HG02610 (cell line): ENCODE measurements around the gene TMEM184A.

ENCODE experiments used
- ATAC-seq: cut with Tn5 transposase; IDR thresholded peaks from one replicate; pipeline ENCODE4 v1.9.1; 2021; ENCODE audit warnings: mild to moderate bottlenecking, moderate library complexity; ENCODE audit not compliant: unreplicated experiment

Gene TMEM184A

DNA sequence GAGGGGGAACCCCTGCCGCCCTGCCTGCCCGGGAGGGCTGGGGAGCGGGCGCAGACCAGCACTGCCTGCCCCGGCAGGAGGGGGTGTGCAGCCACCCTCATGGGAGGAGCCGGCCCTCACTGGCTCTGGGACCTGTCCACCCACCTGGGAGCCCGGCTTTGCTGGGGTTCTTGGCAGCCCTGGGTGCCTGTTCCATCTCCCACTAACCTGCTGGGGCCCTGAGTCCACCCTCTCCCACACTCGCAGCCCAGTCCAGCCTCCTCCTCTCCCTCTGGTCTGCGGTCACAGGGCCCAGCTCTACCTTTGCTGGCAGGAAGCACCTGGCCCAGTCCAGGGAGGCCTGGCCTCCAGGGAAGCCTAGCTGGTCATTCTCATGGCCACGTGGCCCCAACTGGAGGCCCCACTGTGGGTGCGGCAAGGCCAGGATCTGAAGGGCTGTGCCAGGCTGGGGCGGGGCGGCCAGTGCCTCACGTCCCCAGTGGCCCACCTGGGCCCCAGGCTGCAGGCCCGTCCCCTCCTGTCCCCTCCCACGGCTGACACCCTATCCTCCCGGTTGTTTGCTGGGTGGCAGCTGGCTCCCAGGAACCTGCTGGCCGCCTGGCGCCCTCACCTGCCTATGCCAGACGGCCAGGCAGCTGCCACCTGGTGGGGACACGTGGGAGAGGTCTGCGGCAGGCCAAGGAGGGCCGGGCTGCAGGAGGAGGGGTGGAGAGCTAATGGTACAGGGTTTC lies at the start of gene TMEM184A:
Gene TMEM184A, minus strand, starts transcription at position 393 of the 731 bp plus-strand sequence. CDS start 721 bp downstream, outside the sequence.
- ATAC-seq = no peak

GRCh38 chr7:1604383-1604782 lies 48.4 kb upstream of the TMEM184A start:
- ATAC-seq = no peak

- ATAC-seq = no peak
Measured at GRCh38 chr7:1603346-1604225, 47.6 kb upstream of the TMEM184A start.

DNA sequence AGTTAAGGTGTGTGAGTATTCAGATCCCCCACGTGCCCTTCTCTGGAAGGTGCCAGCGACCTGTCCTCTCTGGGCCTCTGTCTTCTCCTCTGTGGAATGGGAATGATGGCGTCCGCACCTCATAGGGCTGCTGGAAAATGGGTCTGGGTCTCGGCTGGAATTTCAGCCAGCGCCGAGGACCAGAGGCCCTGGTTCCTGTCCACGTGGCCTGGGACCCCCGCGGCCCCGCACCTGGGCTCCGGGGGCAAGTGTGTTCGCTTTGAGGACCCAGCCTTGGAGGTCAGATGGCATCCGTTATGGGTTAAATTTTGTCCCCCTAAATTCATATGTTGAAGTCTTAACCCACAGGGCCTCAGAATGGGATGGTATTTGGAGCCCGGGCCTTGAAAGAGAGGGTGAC lies 46.4 kb upstream of the TMEM184A start:
- ATAC-seq = no peak

DNA sequence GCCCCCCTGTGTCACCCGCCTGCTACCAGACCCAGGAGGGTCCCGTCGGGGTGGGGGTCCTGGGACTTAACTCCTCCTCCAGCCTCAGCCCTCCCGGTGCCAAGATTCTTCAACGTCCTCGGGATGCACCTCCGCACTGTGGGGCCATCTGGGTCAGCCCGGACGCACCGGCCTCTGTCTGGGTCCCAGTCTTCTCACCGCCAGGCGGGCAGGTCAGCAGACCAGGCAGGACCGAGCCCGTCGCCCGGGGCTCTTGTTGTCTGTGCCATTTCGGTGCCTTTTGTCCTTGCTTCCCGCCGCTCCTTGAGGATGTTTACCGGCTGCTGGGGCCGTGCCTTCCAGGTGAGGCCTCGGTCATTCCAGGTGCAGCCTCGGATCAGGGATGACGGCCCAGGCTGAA lies 46.0 kb upstream of the TMEM184A start:
- ATAC-seq = no peak

DNA sequence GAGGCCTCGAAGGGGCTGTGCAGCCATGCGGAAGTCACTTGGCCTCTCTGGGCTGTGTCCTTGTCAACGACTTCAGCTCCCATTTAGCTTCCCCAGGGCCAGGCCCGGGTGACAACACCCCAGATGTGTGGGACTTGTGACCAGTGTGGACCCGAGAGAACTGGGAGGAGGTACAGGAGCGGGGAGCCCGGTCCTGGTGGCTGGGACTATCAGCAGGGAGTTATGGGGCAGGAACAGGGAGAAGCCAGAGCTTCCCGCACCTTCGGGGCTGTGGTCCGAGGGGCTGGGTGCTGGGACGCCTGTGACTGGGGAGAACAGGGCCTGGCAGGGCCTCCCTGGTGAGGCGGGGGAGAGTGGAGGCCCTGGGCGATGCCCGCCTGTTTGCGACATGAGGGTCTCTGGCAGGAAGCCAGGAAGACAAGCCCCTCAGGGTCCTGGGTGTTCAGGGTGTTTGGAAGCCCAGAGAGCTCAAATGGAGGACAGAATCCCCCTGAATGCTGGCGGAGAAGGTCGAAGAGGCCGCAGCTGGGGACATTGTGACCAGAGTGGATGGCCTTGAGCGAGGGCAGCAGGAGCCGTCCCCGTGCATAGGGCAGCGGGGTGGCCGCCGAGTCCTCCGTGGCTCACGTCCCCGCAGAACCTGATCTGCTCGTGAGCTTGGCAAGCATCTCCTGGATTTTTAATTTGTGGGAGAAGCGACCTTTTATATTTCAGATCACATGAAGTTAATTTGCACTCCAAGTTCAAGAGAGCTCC lies 43.8 kb upstream of the TMEM184A start:
- no peak for ATAC-seq

DNA sequence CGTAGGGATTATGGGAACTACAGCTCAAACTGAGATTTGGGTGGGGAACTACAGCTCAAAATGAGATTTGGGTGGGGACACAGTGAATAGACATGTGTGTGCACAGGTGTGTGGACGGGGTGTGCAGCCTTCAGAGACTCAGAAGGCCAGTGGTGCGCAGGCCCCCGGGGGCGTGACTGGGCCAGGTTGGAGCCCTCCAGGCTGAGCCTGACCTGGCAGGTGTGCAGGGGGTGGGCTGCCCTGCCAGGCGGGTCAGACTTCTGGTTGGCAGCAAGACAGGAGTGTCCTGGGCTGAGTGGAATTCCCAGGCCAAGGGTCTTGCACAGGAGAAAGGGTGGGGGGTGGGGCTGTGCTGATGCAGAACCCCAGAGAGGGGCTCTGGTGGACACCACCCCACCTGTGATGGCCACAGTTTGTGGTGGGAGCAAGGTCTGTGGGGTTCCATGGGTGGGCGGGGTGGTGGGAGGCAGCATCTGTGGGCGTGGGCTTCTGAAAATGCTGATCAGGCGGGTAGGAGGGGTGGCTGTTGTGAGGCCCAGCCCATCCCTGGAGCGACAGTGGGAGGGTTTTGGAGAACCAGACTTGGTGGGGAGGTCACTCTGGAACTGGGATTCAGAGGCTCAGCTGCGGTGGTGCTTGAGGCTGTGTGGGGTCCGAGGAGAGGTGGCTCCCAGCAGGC lies 43.1 kb upstream of the TMEM184A start:
- ATAC-seq = no peak

DNA sequence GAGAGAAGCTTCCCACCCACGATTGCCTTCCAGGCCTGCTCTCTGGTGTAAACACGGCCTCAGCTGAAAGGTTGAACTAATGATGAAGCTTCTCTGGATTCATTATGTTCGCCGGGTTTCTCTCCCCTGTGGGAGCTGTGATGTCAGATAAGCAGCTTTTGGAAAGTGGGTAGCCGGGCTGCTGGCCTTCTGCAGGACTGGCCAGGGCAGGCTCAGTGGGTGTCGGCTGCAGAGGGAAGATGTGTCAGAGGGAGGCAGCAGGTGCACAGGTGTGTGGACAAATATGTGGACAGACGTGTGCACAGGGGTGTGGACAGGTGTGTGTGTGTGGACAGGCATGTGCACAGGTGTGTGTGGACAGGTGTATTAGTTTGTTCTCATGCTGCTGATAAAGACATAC lies 42.3 kb upstream of the TMEM184A start:
- no peak for ATAC-seq

DNA sequence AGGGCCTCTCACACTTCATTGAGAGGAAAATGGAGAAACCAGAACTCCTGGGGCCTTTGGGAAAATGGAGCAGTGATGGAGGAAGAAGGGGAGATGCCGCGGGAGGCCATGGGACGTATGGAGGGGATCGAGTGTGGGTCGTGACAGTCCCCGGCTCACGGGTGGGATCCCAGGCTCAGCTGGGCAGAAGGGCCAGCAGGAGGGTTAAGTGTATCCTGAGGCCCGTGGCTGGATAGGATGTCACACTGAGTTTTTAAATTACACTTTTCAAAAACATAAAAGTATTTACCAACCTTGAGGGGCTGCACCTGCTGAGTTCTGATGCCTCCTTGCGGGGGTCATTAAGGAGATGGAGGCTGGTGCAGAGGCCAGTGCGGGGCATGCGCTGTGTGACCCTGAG lies 41.8 kb upstream of the TMEM184A start:
- no peak for ATAC-seq

DNA sequence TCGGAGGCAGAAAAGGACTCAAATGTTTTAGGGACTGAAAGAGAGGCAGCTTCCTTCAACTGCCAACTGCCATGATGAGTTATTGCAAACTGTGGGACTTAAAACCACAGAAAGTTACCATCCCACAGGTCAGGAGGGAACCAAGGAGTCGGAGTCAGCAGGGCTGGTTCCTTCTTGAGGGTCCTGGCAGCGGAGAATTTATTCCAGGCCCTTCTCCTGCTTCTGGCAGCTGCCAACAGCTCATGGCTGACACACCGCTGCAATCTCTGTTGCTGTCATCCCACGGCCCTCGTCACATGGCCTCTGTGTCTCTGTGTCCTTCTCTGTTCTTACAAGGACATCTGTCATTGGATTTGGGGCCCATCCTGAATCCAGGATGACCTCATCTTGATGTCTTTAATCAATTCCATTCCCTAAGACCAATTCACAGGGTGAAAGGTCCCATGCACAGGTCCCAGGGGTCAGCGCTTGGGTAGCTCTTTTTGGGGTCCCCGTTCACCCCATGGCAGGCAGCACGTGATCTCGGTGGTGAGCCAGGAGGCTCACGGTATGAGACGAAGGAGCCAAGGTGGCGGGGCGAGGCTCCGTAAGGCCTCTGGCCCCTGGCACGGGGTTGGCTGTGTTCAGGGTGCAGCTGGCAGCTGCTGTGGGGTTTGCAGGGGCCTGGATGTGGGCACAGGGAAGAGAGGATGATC lies 41.2 kb upstream of the TMEM184A start:
- ATAC-seq = no peak

- no peak for ATAC-seq
Measured at GRCh38 chr7:1596181-1597043, 40.4 kb upstream of the TMEM184A start.

DNA sequence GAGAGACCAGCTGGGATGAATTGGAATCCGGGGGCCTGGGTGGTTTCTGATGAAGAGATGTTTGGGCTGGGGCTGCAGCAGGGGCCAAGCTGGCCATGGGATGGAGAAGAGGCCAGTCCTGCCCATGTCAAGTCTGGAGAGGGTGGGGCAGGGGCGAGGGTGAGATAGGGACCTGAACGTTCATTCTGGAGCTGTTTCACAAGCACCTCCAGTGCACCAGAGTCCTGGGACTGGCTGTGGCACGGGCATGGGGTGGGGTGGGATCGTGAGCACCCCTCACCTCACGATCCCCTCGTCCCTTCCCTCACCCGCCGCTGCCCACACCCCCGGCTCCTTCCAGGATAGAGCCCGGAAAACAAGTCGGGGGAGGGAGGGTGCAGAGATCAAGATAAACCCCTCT lies 39.6 kb upstream of the TMEM184A start:
- no peak for ATAC-seq

DNA sequence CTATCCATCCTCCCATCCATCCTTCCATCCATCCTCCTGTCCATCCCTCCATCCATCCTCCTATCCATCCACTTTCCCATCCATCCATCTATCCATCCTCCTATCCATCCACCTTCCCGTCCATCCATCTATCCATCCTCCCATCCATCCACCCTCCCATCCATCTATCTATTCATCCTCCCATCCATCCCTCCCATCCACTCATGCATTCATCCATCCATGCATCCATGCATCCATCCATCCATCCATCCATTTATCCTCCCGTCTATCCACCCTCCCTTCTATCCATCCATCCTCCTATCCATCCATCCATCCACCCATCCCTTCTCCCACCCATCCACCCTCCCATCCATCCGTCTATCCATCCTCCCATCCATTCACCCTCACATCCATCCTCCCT lies 39.0 kb upstream of the TMEM184A start:
- ATAC-seq = no peak

DNA sequence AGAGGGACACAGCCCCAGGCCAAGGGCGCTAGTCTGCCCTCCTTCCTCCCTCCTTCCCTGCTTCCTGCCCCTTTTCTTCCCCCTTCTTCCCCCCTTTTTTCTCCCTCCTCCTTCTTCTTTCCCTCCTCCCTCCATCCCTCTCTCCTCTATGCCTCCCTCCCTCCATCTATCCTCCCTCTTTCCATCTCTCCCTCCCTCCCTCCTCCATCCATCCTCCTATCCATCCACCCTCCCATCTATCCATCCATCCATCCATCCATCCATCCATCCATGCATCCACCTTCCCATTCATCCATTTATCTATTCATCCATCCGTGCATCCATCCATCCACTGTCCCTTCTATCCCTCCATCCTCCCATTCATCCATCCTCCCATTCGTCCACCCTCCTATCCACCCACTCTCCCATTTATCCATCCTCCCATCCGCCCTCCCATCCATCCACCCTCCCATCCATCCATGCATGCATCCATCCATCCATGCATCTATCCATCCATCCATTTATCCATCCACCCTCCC lies 38.0 kb upstream of the TMEM184A start:
- no peak for ATAC-seq

DNA sequence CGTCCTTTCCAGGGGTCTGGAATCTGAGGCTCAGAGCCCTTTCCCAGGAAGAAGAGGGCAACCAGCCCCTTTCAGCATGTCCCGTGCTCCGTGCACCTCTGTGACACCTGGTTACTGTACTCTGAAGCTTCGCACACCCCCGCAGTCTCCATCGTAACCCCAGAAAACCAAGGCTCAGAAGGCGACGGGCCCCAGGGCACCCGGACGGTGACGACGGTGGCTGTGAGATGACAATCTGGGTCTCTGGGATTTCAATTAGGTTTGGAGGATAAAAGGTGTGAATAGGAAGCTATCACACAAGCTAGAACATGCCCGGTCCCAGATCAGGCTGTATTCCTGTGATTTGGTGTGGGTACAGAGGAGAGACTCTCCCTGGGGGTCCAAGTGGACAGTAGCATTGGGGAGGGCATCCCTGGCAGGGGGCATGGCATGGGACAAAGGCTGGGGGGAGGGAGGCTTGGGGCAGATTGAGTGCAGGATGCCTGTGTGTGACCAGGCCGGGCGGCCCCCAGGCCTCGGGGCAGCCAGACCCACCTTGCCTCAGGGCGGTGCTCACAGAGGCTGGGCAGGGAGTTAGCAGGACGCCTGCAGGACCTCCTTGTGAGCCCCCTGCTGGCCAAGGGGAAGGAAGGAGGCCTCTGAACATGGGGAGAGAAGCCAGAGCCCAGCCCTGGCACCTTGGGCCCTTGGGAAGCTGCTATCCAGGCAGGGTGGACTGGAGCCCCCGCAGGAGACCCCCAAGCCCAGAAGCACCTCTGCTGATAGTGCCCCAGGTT lies 37.3 kb upstream of the TMEM184A start:
- no peak for ATAC-seq

DNA sequence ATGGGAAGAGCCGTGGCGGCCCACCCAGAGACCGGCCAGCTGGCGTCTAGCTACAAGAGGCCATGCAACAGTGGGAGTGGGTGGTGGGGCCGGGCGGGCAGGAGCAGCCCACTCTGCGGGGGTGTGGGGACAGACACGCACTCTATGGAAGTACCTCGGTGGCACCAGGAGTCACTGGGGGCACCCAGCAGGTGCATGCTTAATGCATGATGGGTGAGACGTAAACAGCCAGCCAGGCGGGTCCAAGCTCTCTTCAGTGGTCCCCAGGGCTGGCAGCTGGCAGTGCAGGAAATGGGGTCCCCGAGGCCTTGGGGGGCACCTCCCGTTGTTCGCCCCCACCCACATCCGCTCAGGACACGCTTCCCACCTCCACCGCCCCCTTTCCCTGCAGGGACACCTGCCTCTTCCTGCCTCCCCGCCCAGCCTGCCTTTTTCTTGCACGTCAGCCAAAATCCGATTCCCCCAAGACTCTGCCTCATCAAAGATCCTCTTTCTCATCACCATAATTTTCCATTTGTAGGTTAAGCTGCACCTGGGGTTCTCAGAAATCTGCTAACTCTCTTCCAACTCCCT lies 36.4 kb upstream of the TMEM184A start:
- no peak for ATAC-seq

DNA sequence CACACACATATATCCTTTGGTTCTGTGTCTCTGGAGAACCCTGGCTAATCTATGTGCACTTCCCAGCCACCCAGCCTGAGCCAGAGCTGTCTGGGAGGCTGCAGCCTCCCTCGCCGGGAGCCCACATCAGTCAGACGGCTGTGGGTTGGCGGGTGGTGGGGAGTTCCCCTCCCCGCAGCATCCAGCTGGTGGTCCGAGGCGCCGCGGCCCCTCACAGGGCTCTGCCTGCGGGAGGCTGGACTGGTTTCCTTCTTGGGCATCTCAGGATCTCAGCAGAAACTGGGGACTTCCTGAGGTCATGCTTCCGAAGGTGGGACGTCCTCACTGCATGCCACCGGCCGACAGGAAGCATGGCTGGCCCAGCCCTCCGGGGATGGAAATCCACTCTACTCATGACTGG lies 35.9 kb upstream of the TMEM184A start:
- no peak for ATAC-seq

GRCh38 chr7:1591396-1591795 lies 35.4 kb upstream of the TMEM184A start:
- no peak for ATAC-seq
